GM21423 (cell line): ENCODE data around the gene AGBL2.
"Not testable (repeated sequence)": the region's sequence is repeated elsewhere in the genome, so short reads cannot be mapped to it uniquely, and the experiment has no call there.

Source experiments
- ATAC-seq: cut with Tn5 transposase; IDR thresholded peaks from one replicate; pipeline ENCODE4 v1.9.1; 2021; ENCODE audit warnings: mild to moderate bottlenecking, moderate library complexity; ENCODE audit not compliant: unreplicated experiment

AGBL2 gene

DNA sequence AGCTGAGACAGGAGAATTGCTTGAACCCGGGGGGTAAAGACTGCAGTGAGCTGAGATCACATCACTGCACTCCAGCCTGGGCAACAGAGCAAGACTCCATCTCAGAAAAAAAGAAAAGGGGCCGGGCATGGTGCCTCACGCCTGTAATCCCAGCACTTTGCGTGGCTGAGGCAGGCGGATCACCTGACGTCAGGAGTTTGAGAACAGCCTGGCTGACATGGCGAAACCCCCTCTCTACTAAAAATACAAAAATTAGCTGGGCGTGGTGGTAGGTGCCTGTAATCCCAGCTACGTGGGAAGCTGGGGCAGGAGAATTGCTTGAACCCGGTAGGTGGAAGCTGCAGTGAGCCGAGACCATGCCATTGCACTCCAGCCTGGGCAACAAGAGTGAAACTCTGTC is 78.8 kb downstream of the AGBL2 start:
- not testable (repeated sequence) for ATAC-seq

DNA sequence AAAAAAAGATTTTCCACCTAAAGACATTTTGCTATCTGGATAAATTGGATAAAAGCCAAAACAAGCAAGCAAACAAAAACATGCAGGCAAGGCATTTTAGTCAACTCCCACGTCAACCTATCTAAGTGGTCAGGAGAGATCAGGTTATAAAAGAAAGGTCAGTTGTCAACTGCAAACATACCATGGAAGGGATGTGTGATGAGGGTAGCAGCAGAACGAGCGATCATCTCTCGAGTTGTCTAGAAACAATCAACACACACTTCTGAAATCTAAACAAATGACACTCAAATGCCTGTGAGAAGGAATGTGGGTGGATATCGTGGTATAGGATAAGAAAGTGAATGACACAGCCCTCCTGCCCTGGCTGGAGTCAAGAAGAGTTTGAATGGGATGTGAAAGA is 83.7 kb downstream of the AGBL2 start:
- no peak for ATAC-seq

DNA sequence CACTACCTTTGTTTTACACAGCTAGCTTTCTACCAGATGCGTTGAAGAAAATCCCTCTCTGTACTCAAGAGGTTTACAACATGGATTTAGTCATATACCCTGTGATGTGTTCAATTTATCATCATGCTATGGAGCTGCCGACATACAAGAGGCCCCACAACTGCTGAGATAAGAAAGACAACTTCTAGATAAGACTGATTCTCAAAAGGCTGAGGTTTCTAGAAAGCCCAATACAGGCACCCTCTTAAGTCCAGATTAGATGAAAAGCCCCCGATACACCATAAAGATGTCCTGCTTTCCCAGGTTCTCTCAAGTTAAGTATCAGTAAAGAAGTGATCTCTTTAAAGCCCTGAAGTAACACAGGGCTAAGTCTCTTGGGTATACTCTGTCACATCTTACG is 87.1 kb downstream of the AGBL2 start:
- ATAC-seq: no peak

DNA sequence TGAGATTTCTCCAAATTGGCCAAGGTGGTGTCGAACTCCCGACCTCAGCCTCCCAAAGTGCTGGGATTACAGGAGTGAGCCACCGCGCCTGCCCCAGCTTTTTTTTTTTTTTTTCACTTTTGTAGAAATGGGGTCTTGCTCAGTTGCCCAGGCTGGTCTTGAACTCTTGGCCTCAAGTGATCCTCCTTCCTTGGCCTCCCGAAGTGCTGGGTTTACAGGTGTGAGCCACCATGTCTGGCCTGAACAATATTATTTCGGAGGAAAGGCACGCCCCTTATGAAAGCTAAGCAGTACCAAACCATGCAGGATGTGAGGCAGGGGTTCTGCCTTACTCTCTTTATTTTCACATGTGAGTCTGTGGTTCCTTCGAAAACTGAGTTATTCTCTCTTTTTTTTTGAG is 88.9 kb downstream of the AGBL2 start:
- ATAC-seq: no peak

DNA sequence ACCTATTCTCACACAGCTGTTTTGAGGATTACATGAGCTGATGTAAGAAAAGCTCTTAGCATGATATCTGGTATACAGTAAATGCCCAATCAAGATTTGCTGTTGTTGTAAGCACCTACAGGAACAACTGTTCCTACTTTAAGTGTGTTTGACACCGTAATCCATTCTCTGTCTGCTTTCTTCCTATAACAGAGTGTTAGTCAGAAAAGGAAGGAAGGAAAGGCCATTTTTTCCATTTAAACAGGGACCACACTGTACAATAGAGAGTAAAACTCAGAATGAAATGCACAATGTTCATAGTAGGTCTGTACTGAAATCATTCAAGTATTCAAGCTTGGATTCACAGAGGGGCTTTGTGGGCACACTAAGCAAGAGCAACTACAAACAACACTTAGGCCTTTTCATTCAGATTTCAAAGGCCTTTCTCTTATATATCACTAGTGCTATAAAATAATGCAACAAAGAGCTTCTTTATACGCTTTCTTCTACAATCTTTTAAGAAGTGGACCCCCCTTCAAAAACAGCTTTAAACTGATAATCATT is 94.3 kb downstream of the AGBL2 start:
- ATAC-seq: no peak

DNA sequence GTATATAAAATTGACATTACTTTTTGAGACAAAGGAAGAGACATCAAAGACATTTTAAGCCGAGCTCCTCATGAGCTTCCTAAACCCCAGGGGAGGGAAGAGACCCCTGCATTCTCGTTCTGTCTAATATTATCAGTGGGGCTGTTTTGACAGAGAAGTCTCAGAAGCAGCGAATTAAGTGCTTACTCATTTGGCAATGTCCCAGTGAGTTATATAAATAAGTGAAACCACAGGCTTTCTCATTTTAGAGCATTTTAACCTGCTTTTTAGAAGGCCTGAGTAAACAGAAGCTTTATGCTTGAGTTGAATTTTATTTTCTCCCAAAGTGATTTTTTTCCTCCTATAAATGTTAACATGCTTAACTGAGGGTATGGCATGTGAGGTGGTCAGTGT is 97.8 kb downstream of the AGBL2 start:
- no peak for ATAC-seq

DNA sequence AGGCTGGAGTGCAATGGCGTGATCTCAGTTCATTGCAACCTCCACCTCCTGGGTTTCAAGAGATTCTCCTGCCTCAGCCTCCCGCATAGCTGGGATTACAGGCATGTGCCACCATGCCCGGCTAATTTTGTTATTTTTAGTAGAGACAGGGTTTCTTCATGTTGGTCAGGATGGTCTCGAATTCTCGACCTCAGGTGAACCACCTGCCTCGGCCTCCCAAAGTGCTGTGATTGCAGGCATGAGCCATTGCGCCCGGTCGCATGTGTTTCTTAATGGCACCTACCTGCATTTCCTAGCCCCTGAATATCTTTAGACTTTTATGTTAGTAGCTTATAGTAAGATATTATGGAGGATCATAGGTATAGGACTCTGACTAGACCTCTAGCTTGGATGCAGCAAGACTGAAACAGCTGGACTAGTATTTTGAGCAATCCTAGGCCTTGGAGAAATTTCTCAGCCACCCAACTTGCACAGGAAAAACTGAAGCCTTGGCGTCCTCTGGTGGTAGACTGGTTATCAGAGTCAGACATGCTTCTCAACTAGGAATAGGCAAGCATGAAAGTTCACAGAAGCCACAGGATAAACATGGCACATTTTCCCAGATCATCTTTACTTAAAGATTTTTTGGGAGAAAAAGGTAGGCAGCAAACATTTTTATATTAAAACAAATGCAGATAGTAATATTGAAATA is 98.3 kb downstream of the AGBL2 start:
- ATAC-seq: no peak

DNA sequence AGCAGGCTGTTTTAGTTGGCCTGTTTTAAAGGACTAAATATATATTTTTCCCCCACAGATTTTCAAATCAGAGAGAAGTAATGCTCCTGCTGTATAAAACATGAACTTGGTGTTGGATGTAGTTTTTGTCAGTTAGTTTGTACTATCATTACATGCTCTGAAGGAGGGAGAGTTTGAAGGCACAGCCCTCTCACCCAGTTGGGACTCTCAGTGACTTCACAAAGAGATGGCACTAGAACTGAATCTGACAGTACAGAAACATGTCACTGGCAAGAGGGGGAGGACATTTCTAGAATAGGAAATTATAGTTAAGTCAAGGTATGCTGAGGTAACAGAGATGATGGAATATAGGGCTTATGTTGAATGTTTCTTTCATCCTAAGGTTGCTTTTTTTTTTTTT is 99.9 kb downstream of the AGBL2 start:
- no peak for ATAC-seq

DNA sequence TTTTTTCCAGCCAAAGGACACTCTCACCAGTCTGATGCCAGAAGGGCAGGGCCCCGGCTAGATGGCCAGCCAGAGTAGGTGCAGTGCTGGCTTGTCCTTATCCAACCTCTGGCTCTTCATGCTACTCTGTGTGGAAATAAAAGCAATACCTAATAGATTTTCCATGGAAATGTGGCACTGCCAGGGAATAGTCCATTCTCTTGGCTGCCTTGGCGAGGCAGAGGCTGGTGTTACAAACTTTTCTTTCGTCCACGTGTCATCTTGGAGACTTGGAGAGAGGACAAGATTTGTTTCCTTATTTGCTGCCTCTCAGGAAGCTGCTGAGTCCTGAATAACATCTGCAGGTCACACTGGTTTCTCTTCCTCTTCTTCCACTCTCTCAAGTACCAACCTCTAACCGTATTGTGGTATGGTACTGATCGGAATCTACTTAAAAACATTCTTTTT is 103.8 kb downstream of the AGBL2 start:
- ATAC-seq: peak; percentile 86

DNA sequence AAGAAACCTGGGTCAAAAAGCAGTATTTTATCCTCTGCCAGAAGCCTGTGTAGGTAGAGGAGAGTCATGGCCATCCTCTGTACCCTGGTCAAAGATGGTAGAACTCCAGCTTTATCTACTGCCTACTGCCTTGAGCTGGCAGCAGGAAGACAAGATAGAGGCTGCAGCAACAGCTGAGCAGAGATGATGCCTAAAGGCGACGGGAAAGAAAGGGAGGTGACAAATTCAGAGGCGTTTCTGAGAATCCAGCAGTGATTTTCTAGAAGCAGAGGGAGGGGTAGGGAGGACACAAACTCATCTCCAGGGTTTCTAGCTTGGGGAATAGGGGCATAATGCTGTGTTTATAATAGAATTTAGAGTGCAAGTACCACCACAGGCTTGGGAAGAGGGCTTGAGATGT is 105.5 kb downstream of the AGBL2 start:
- ATAC-seq: no peak
